ENCODE data around the gene FEM1C. TPM values are rescaled to one million over a fixed set of nuclear protein-coding genes. Genes with fewer than 3 reads are reported as not detected.

Gene FEM1C
- total and polyA plus RNA-seq, 9 donors, result 16.7 to 25.2 (median 22.3) TPM

DNA sequence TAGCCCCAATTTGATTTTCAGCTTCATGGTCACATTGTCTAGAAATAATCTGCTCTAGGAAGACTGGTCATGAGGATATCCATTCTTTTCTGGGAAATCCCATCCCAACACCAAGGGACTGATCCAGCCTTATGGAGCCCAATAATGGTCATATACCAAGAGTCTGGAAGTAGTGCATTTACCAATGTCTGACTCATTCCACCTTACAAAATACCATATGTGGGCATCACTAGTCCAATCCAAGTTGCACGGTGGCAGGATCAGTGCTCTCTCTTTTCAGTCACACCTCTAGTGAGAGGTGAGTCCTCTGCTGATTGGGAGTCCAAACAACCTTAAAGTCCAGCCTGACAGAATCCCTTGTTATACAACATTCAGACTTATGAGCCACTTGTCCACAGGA is 73.7 kb downstream of the FEM1C start:
- Histone ChIP-seq H3K27ac (ENCODE audit: low read length) (no peak overlapping the region), H3K4me3 (ENCODE audit: low read length) (no peak overlapping the region), H3K27me3 (ENCODE audit: control insufficient read depth, insufficient read depth, low read length) (no peaks in the 10 kb centered on the region), H3K36me3 (ENCODE audit: control insufficient read depth, insufficient read depth, low read length) (no peaks in the 10 kb centered on the region), H3K9me3 (replicated peaks; ENCODE audit: control insufficient read depth, low read depth, low read length) (no peaks in the 10 kb centered on the region), H3K4me1 (ENCODE audit: control insufficient read depth, insufficient read depth, low read length) (peaks cover 21% of the 10 kb centered on the region)
- WGBS (ENCODE audit: insufficient coverage), result no CpG with 5 or more reads among the region's 1 CpG
- DNase-seq, result no peak

Other genes starting within 250 kb of the FEM1C start
- 8.0 TPM for gene CCDC112, start 248.1 kb downstream of the FEM1C start, total RNA-seq
- gene CCDC112, start 248.1 kb downstream of the FEM1C start, polyA plus RNA-seq (ENCODE audit: insufficient read depth in 1 of 8, insufficient read length in 8 of 8, low replicate concordance in 1 of 8), result 10 to 100 TPM in 5 of 8 donors, 1 to 10 TPM in 3; 8.6 to 11.5 (median 10.3) TPM
- gene TICAM2, start 57.7 kb upstream of the FEM1C start, total RNA-seq, result 3.3 TPM
- gene TICAM2, start 57.7 kb upstream of the FEM1C start, polyA plus RNA-seq (ENCODE audit: insufficient read depth in 1 of 8, insufficient read length in 8 of 8, low replicate concordance in 1 of 8), result 1 to 10 TPM; 5.3 to 7.9 (median 6.5) TPM
- 52.9 TPM for gene TMED7, start 81.3 kb upstream of the FEM1C start, total RNA-seq
- 10 to 100 TPM; 49.3 to 79.6 (median 62.5) TPM for gene TMED7, start 81.3 kb upstream of the FEM1C start, polyA plus RNA-seq (ENCODE audit: insufficient read depth in 1 of 8, insufficient read length in 8 of 8, low replicate concordance in 1 of 8)